ENCODE measurements around the gene RNU7-1. TPM values are rescaled to one million over a fixed set of nuclear protein-coding genes. Genes with fewer than 3 reads are reported as not detected.

The RNU7-1 gene
- total and polyA plus RNA-seq, 9 of the 15 experiments (the other 6 are each of a cell fraction or from before 2014, with no cell fraction given) = not detected

DNA sequence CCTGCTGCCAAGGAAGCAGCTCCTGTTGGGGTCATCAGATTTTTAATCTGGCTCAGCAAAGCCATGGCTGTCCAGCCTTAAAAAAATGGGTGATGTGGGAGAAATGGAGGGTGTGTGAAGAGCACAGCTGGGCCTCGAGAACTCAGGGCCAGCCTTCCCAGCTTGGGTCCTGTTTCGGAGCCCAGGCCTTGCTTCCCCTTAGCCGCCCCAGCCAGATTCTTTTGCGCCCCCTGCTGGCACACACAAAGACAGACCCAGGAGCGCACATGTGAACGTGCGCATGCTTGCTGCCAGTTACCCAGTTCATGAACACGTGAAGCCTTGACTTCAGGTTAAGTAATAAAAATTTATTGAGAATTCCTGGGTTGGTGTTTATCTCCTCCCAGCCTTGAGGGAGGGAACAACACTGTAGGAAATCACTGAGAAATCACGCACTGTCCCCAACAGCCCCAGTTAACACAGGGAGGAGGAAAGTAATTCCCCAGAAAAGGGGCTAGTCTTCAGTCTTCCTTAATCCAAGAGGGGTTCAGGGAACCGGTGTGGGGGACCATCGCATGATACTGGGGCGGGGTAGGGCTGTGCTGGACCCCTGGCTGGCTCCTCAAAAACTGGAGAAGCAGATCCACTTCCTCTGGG, 21.5 kb downstream of the RNU7-1 start (continued):
- TF ChIP-seq THAP12 (CRISPR knock-in tag; IDR thresholded peaks at IDR 0.05) (no peak), ZNF316 (IDR thresholded peaks at IDR 0.05) (no peak), ARHGAP35 (IDR thresholded peaks at IDR 0.05; ENCODE audit: partially characterized antibody) (no peak), POLR2AphosphoS2 (IDR thresholded peaks at IDR 0.05; ENCODE audit: low read length) (no peak), L3MBTL2 (IDR thresholded peaks at IDR 0.05) (peak; percentile 91), ZNF766 (CRISPR knock-in tag; conservative IDR thresholded peaks at IDR 0.05) (0 out of 2 replicates have a peak, but pooled peaks have one; percentile 23), SP1 (CRISPR knock-in tag; IDR thresholded peaks at IDR 0.05) (peak; percentile 37; the same call in 1 of the 2 replicates), CREB1 (IDR thresholded peaks at IDR 0.05) (no peak), CREB1 (CRISPR knock-in tag; IDR thresholded peaks at IDR 0.05) (peak; percentile 48; the same call in 1 of the 2 replicates), TOE1 (IDR thresholded peaks at IDR 0.05; ENCODE audit: borderline replicate concordance) (no peak), TOE1 (CRISPR knock-in tag; IDR thresholded peaks at IDR 0.05; ENCODE audit: borderline replicate concordance, low read depth) (no peak), TFAM (CRISPR knock-in tag; conservative IDR thresholded peaks at IDR 0.05) (no peak), E2F6 (IDR thresholded peaks at IDR 0.05; ENCODE audit: borderline replicate concordance in 1 of 2, extremely low read depth in 1 of 2, insufficient read depth in 1 of 2, insufficient read length in 1 of 2, low read depth in 1 of 2, low read length in 1 of 2, poor library complexity in 1 of 2, severe bottlenecking in 1 of 2) (peak; percentile 64 to 68), FOXA1 (IDR thresholded peaks at IDR 0.05; ENCODE audit: borderline replicate concordance) (no peak), RBM22 (IDR thresholded peaks at IDR 0.05; ENCODE audit: low read depth, low read length, poor library complexity, severe bottlenecking) (no peak), POLR2B (IDR thresholded peaks at IDR 0.05; ENCODE audit: low read depth, partially characterized antibody) (peak; percentile 25), CHD1 (IDR thresholded peaks at IDR 0.05; ENCODE audit: low read length) (no peak), PTRF (tag; IDR thresholded peaks at IDR 0.05) (no peak), POLR2A (conservative IDR thresholded peaks at IDR 0.05) (peak; percentile 50)
- TF ChIP-seq, protein P1, sequence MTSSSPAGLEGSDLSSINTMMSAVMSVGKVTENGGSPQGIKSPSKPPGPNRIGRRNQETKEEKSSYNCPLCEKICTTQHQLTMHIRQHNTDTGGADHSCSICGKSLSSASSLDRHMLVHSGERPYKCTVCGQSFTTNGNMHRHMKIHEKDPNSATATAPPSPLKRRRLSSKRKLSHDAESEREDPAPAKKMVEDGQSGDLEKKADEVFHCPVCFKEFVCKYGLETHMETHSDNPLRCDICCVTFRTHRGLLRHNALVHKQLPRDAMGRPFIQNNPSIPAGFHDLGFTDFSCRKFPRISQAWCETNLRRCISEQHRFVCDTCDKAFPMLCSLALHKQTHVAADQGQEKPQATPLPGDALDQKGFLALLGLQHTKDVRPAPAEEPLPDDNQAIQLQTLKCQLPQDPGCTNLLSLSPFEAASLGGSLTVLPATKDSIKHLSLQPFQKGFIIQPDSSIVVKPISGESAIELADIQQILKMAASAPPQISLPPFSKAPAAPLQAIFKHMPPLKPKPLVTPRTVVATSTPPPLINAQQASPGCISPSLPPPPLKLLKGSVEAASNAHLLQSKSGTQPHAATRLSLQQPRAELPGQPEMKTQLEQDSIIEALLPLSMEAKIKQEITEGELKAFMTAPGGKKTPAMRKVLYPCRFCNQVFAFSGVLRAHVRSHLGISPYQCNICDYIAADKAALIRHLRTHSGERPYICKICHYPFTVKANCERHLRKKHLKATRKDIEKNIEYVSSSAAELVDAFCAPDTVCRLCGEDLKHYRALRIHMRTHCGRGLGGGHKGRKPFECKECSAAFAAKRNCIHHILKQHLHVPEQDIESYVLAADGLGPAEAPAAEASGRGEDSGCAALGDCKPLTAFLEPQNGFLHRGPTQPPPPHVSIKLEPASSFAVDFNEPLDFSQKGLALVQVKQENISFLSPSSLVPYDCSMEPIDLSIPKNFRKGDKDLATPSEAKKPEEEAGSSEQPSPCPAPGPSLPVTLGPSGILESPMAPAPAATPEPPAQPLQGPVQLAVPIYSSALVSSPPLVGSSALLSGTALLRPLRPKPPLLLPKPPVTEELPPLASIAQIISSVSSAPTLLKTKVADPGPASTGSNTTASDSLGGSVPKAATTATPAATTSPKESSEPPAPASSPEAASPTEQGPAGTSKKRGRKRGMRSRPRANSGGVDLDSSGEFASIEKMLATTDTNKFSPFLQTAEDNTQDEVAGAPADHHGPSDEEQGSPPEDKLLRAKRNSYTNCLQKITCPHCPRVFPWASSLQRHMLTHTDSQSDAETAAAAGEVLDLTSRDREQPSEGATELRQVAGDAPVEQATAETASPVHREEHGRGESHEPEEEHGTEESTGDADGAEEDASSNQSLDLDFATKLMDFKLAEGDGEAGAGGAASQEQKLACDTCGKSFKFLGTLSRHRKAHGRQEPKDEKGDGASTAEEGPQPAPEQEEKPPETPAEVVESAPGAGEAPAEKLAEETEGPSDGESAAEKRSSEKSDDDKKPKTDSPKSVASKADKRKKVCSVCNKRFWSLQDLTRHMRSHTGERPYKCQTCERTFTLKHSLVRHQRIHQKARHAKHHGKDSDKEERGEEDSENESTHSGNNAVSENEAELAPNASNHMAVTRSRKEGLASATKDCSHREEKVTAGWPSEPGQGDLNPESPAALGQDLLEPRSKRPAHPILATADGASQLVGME (CRISPR knock-in tag; IDR thresholded peaks at IDR 0.05) = no peak

Data from K562 (cell line).